ENCODE data around the gene IMMP2L. TPM values are rescaled to one million over a fixed set of nuclear protein-coding genes. Genes with fewer than 3 reads are reported as not detected.

Gene IMMP2L
- total RNA-seq, 4 donors from 2014 or later = 13.5 to 23.7 (median 18.3) TPM

DNA sequence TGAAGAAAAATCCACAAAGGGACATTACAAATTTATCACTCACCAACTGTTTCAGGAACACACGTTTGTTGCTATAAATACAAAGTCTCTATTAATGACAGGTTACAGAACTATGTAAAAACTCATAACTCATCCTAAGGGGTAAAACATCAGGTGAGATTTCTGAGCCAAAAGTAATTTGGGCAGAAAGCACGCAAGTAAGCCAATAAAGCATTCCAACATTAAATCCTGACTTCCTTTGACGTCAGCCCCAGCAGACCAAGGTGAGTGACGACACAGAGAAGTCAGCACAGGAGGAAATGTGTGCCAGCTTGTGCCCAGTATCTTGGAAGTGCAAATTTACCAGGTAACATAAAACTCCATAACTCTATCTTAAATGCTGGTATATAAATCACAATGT lies 45.7 kb downstream of the IMMP2L start:
- Histone ChIP-seq H3K36me3 (peaks cover 0 to 26% (median 0%) of the 10 kb centered on the region in 3 donors), H3K27ac (no peak overlapping the region), H3K4me3 (no peak overlapping the region), H3K4me1 (no peaks in the 10 kb centered on the region), H3K9me3 (peaks cover 0 to 8% (median 3%) of the 10 kb centered on the region in 4 donors), H3K27me3 (no peaks in the 10 kb centered on the region)
- WGBS, 2 donors = 64 to 71% methylated on average over 4 of the region's 4 CpGs
- DNase-seq (ENCODE audit: low spot score in 2 of 2) = no peak
- TF ChIP-seq EP300 (IDR thresholded peaks at IDR 0.05) = no peak
- TF ChIP-seq, protein P1, sequence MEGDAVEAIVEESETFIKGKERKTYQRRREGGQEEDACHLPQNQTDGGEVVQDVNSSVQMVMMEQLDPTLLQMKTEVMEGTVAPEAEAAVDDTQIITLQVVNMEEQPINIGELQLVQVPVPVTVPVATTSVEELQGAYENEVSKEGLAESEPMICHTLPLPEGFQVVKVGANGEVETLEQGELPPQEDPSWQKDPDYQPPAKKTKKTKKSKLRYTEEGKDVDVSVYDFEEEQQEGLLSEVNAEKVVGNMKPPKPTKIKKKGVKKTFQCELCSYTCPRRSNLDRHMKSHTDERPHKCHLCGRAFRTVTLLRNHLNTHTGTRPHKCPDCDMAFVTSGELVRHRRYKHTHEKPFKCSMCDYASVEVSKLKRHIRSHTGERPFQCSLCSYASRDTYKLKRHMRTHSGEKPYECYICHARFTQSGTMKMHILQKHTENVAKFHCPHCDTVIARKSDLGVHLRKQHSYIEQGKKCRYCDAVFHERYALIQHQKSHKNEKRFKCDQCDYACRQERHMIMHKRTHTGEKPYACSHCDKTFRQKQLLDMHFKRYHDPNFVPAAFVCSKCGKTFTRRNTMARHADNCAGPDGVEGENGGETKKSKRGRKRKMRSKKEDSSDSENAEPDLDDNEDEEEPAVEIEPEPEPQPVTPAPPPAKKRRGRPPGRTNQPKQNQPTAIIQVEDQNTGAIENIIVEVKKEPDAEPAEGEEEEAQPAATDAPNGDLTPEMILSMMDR (IDR thresholded peaks at IDR 0.05) = no peak

DNA sequence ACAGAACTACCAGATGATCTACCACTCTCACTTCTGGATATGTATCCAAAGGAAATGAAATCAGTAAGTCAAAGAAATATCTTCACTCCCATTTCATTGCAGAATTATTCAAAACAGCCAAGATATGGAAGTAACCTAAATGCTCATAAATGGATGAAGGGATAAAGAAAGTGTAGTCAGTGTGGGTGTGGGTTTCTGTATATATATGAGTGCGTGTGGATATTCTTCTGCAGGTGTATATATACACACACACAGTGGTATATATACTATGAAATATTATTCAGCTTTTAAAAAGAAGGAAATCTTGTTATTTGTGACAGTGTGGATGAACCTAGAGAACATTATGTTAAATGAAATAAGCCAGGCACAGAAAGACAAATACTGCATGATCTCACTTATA lies 48.7 kb downstream of the IMMP2L start:
- peaks cover 0 to 4% (median 0%) of the 10 kb centered on the region in 4 donors for H3K4me1 ChIP-seq
- H3K27me3 ChIP-seq = no peaks in the 10 kb centered on the region
- WGBS, 2 donors = 93 to 96% methylated on average over 1 of the region's 1 CpG
- no peaks in the 10 kb centered on the region for H3K36me3 ChIP-seq
- no peak overlapping the region for H3K27ac ChIP-seq
- no peak for DNase-seq (ENCODE audit: low spot score in 2 of 2)
- no peak overlapping the region for H3K4me3 ChIP-seq
- TF ChIP-seq POLR2A (IDR thresholded peaks at IDR 0.05) (no peak), EP300 (IDR thresholded peaks at IDR 0.05) (no peak)
- TF ChIP-seq, protein P1 (IDR thresholded peaks at IDR 0.05) = no peak
- peaks cover 0 to 8% (median 0%) of the 10 kb centered on the region in 4 donors for H3K9me3 ChIP-seq

DNA sequence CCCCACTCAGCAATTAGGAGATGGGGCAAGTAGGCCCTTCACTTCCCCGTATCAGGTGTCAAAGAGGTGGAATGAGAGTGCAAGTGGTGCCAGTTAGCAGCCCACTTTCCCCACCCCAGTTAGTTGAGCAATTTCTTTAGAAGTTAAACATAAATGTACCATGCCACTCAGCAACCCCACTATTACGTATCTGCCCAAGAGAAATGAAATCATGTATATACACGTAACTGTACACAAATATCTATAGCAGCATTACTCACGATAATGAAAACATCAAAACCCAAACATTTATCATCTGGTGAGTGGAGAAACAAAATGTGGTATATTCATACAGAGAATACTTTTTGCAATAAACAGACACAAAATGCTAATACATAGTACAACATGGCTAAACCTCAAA lies 50.4 kb downstream of the IMMP2L start:
- no peak for DNase-seq (ENCODE audit: low spot score in 2 of 2)
- H3K9me3 ChIP-seq = peaks cover 0 to 8% (median 0%) of the 10 kb centered on the region in 4 donors
- H3K4me3 ChIP-seq = no peak overlapping the region
- H3K36me3 ChIP-seq = no peaks in the 10 kb centered on the region
- H3K4me1 ChIP-seq = peaks cover 0 to 4% (median 0%) of the 10 kb centered on the region in 4 donors
- H3K27me3 ChIP-seq = no peaks in the 10 kb centered on the region
- no peak overlapping the region for H3K27ac ChIP-seq
- WGBS, 2 donors = 95 to 98% methylated on average over 4 of the region's 4 CpGs
- no peak for TF ChIP-seq POLR2A (IDR thresholded peaks at IDR 0.05)
- no peak for TF ChIP-seq EP300 (IDR thresholded peaks at IDR 0.05)
- TF ChIP-seq, protein P1 (IDR thresholded peaks at IDR 0.05) = no peak

DNA sequence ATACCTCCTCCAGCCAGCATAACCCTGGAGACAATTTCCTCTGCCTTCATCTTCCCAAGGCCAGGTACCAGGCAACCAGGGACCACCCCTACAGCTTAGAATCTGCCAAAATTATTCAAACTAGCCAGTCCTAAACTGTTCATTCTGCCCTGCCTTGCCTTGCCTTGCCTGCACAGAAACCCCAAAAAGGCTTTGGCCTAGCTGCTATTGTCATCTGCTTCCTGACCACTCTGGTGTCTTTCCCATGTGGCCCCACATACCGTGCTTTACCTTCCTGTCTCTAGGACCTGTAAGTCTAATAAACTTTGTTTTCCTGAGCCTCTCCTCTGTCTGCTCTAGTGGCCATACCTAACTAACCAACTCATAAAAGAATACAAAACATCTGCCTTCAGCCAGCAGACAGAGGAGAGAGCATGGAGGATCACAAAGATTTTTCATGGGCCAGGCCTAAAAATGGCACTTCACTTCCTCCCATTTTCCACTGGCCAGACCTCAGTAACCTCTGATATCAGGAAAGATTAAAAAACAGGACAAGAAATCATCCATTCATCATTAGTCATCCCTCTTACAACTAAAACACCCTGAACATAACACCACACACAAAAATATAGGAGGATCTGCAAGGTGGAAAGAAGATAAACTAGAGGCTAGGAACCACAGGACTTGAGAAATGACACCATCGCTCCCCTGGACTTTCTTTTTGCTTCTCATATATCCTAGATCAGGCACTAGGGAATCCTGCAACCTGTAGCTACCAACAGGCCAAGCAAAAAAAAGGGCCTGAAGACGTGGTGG lies 51.5 kb downstream of the IMMP2L start:
- no peak overlapping the region for H3K27ac ChIP-seq
- H3K36me3 ChIP-seq = no peaks in the 10 kb centered on the region
- peaks cover 0 to 4% (median 0%) of the 10 kb centered on the region in 4 donors for H3K4me1 ChIP-seq
- no peak overlapping the region for H3K4me3 ChIP-seq
- peaks cover 0 to 8% (median 0%) of the 10 kb centered on the region in 4 donors for H3K9me3 ChIP-seq
- no peaks in the 10 kb centered on the region for H3K27me3 ChIP-seq
- TF ChIP-seq, protein P1 (IDR thresholded peaks at IDR 0.05) = no peak
- TF ChIP-seq EP300 (IDR thresholded peaks at IDR 0.05) (no peak), POLR2A (IDR thresholded peaks at IDR 0.05) (no peak)
- no peak for DNase-seq (ENCODE audit: low spot score in 2 of 2)
- WGBS, 2 donors = 89 to 91% methylated on average over 3 of the region's 3 CpGs

DNA sequence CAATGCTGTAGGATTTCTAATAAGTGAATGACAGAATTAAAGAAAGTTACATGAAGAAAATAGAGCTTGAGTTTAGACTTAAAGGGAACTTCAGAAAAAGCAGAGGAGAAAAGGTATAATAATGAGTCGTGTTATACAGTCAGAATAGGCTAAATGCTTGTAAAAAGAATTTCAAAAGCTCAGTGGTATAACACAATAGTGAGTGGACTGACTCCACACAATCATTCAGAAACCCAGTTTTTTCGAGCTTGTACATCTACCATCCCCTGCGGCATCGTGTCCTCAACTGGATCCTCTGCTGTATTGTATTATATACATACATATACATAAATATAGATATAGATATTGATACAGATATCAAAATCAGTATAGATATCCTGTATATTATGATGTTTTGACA lies 52.2 kb downstream of the IMMP2L start:
- H3K27ac ChIP-seq = no peak overlapping the region
- H3K27me3 ChIP-seq = no peaks in the 10 kb centered on the region
- H3K4me3 ChIP-seq = no peak overlapping the region
- peaks cover 0 to 4% (median 0%) of the 10 kb centered on the region in 4 donors for H3K4me1 ChIP-seq
- WGBS, 2 donors = 93% methylated on average over 4 of the region's 4 CpGs
- no peak for DNase-seq (ENCODE audit: low spot score in 2 of 2)
- no peaks in the 10 kb centered on the region for H3K36me3 ChIP-seq
- TF ChIP-seq POLR2A (IDR thresholded peaks at IDR 0.05) (no peak), EP300 (IDR thresholded peaks at IDR 0.05) (no peak)
- TF ChIP-seq, protein P1 (IDR thresholded peaks at IDR 0.05) = no peak
- H3K9me3 ChIP-seq = peaks cover 0 to 8% (median 0%) of the 10 kb centered on the region in 4 donors
